Activated B cell treated with CpG ODN at 0.5 μM for 24 hours (primary cell): ENCODE measurements around the gene HCRTR1. TPM values are rescaled to one million over a fixed set of nuclear protein-coding genes. Genes with fewer than 3 reads are reported as not detected.

Experiments used
- ATAC-seq: fragments of 200-7000 bp; cut with Tn5 transposase; one replicate; pipeline ENCODE4 v1.10.0; 2021; ENCODE audit warnings: low read depth, mild to moderate bottlenecking, moderate library complexity
- CTCF ChIA-PET: fragments of 350-600 bp; sonication (Branson Sonifier 250); formaldehyde crosslinking; loops from one replicate; lab custom pipeline; 2021; ENCODE audit warnings: antibody characterized with exemption; lab: Charles Lee
- POLR2A ChIA-PET: fragments of 350-600 bp; sonication (Branson Sonifier 250); formaldehyde crosslinking; loops from one replicate; lab custom pipeline; 2021; ENCODE audit warnings: antibody characterized with exemption; lab: Charles Lee
- DNase-seq: peaks from one replicate; pipeline ENCODE4 v3.0.0; 2022
- H3K27ac Mint-ChIP-seq: one replicate; pipeline ENCODE4 v1.8.0; 2020; ENCODE audit warnings: mixed read lengths
- H3K27me3 Mint-ChIP-seq: one replicate; pipeline ENCODE4 v1.8.0; 2021; ENCODE audit warnings: mixed read lengths
- H3K36me3 Mint-ChIP-seq: one replicate; pipeline ENCODE4 v1.8.0; 2021; ENCODE audit warnings: low read depth, mixed read lengths
- H3K4me1 Mint-ChIP-seq: one replicate; pipeline ENCODE4 v1.8.0; 2021; ENCODE audit warnings: mixed read lengths
- H3K4me3 Mint-ChIP-seq: one replicate; pipeline ENCODE4 v1.8.0; 2020; ENCODE audit warnings: mild to moderate bottlenecking, mixed read lengths
- H3K9me3 Mint-ChIP-seq: one replicate; pipeline ENCODE4 v1.8.0; 2020; ENCODE audit warnings: mixed read lengths
- intact Hi-C: fragments of 100-400 bp; cut with micrococcal nuclease; formaldehyde crosslinking; loops from one replicate; pipeline ENCODE4 v1.15.1; 2024
- total RNA-seq: library from RNA; stranded (reverse); gene quantifications from 2 replicates; pipeline ENCODE4 v1.2.3, GENCODE V29; 2022
- TF ChIP-seq, protein P1 (sequence below): fragments of 200-600 bp; IDR thresholded peaks from one replicate; pipeline ENCODE4 v1.8.0; 2022; ENCODE audit warnings: antibody characterized with exemption, mild to moderate bottlenecking

HCRTR1 gene
- total RNA-seq, 1 donor from 2014 or later = not detected

DNA sequence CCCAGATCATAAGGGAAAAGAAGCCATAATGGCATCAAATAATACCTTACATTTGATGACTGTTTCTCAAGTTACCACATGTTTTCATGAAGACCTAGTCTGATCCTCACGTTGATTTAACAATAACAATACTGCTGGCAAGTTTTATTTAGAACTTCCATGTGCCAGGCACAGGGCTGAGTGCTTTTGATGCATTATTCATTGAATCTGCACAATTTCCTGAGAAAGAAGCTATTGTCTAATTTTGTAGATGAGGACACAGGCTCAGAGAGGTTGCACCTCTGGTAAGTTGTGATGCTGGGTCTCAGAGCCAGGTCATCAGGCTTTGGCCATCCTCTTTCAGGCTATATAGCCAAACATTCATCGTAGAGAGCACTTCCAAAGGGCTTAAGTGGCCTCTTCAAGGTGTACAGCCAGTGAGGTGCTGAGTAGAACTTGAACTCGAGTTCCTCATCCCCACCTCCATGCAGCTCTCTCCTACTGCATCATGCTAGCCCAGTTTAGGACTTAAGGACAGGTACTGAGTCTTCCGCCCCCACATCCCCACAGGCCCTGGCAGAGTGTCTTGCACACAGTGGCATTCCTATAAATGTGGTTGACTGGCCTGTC, 35.5 kb downstream of the HCRTR1 start:
- CTCF ChIA-PET = no interaction called here
- Mint-ChIP-seq H3K4me1 (no peaks in the 10 kb centered on the region), H3K27ac (no peak overlapping the region), H3K9me3 (no peaks in the 10 kb centered on the region), H3K4me3 (no peak overlapping the region), H3K27me3 (peaks cover 5% of the 10 kb centered on the region), H3K36me3 (no peaks in the 10 kb centered on the region)
- intact Hi-C loops = no loop called here
- ATAC-seq (no peak), DNase-seq (no peak)
- POLR2A ChIA-PET = no interaction called here
- TF ChIP-seq, protein P1, sequence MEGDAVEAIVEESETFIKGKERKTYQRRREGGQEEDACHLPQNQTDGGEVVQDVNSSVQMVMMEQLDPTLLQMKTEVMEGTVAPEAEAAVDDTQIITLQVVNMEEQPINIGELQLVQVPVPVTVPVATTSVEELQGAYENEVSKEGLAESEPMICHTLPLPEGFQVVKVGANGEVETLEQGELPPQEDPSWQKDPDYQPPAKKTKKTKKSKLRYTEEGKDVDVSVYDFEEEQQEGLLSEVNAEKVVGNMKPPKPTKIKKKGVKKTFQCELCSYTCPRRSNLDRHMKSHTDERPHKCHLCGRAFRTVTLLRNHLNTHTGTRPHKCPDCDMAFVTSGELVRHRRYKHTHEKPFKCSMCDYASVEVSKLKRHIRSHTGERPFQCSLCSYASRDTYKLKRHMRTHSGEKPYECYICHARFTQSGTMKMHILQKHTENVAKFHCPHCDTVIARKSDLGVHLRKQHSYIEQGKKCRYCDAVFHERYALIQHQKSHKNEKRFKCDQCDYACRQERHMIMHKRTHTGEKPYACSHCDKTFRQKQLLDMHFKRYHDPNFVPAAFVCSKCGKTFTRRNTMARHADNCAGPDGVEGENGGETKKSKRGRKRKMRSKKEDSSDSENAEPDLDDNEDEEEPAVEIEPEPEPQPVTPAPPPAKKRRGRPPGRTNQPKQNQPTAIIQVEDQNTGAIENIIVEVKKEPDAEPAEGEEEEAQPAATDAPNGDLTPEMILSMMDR = no peak

DNA sequence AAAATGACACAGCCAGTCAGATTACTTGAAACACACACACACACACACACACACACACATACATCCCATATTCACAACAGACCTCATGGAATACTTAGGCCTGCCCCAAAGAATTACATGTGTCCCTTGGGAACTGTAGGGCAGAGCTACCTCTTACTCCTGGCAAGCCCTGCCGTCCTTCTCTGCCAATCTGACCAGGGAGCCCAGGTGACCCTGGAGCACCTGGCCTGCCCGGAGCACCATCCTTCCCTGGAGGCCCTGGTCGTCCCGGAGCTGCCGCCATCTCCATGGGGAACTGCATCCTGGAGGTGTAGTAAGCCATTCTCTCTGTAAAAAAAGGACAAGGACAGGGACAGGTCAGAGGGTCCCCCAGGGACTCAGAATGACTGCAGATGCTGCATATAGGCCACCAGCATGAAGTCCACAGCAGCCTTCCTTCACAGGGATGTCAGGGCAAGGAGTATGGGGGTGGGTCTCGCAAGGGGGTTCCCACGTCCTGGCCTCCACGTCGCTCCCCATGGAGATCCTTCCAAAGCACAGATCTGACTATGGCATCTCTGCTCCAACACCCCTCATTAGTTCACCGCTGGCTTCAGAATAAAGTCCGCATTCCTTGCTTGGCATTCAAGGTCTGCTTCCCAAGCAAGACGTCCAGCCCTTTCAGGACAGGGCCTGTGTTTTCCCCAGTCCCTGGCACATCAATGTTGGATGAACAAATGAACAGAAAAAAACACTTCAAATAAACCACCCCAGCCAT, 36.4 kb downstream of the HCRTR1 start:
- TF ChIP-seq, protein P1 = no peak
- intact Hi-C loops = no loop called here
- no peak overlapping the region for H3K4me3 Mint-ChIP-seq
- no peak for DNase-seq
- ChIA-PET CTCF (no interaction called here), POLR2A (interaction anchor here (0.7 kb wide), 2 partner anchors 351 to 1423 kb away, joined by 5 read pairs; no protein-coding TSS in a partner anchor)
- H3K9me3 Mint-ChIP-seq = no peaks in the 10 kb centered on the region
- no peaks in the 10 kb centered on the region for H3K36me3 Mint-ChIP-seq
- peaks cover 6% of the 10 kb centered on the region for H3K27me3 Mint-ChIP-seq
- H3K27ac Mint-ChIP-seq = no peak overlapping the region
- H3K4me1 Mint-ChIP-seq = no peaks in the 10 kb centered on the region
- ATAC-seq = no peak

DNA sequence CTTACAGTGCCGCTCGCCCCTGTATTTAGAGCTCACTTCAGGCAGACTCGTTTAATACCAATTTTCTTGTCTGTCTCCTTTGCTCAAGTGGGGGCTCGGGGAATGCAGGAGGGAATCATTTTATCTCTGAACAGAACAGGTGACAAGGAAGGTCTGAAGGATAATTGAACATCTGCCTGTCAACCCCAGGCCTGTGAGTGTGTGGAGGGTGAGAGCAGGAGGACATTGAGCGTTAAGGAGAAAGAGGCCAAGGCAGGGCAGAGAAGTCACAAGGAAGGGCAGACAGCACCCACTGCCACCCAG, 36.9 kb downstream of the HCRTR1 start:
- H3K4me3 Mint-ChIP-seq = no peak overlapping the region
- intact Hi-C loops = no loop called here
- no peak overlapping the region for H3K27ac Mint-ChIP-seq
- H3K4me1 Mint-ChIP-seq = no peaks in the 10 kb centered on the region
- ChIA-PET POLR2A (interaction anchor here (0.7 kb wide), 1 partner anchor 1422 kb away, joined by 5 read pairs; no protein-coding TSS in a partner anchor), CTCF (no interaction called here)
- TF ChIP-seq, protein P1 = no peak
- H3K27me3 Mint-ChIP-seq = peaks cover 6% of the 10 kb centered on the region
- DNase-seq (no peak), ATAC-seq (no peak)
- no peaks in the 10 kb centered on the region for H3K36me3 Mint-ChIP-seq
- H3K9me3 Mint-ChIP-seq = no peaks in the 10 kb centered on the region

DNA sequence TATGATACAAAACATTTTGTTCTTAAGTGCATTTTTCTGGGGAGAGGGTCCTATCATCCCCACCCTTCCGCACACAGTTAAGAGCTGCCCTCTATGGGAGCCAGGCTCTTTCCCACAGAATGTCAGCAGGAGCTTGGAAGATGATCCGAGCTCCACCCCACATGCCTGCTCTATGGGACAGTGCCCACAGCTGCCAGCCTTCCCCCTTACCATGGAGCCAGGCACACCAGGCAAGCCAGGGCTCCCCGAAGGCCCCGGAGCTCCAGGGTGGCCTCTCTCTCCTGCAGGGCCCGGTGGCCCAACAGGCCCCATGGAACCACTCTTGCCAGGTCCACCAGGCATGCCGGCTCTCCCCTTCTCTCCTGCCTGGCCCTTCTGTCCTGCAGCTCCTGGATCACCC, 37.6 kb downstream of the HCRTR1 start:
- H3K9me3 Mint-ChIP-seq = no peaks in the 10 kb centered on the region
- TF ChIP-seq, protein P1 = no peak
- CTCF ChIA-PET = no interaction called here
- ATAC-seq (no peak), DNase-seq (no peak)
- H3K4me3 Mint-ChIP-seq = no peak overlapping the region
- no peaks in the 10 kb centered on the region for H3K36me3 Mint-ChIP-seq
- POLR2A ChIA-PET = no interaction called here
- peaks cover 6% of the 10 kb centered on the region for H3K27me3 Mint-ChIP-seq
- intact Hi-C loops = no loop called here
- no peaks in the 10 kb centered on the region for H3K4me1 Mint-ChIP-seq
- H3K27ac Mint-ChIP-seq = no peak overlapping the region

DNA sequence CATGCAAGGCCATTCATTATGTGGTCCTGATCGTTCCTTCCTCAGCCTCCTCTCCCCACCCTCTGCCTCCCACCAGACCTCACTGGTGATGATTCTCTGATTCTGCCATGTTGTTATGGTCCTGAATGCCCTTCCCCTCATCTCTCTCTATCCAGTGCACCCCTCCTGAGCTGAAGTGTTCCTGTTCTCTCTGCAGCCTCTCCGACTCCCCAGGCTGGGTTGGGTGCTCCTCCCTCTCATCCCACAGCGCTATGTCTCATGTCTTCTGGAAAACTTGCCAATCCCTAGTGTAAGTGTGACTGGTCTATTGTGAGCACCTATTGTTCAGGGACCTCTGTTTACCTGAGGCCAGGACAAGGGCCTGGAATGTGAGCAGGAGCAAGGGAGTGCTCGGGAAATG, 38.3 kb downstream of the HCRTR1 start:
- POLR2A ChIA-PET = no interaction called here
- no peaks in the 10 kb centered on the region for H3K4me1 Mint-ChIP-seq
- DNase-seq (no peak), ATAC-seq (no peak)
- peaks cover 6% of the 10 kb centered on the region for H3K27me3 Mint-ChIP-seq
- TF ChIP-seq, protein P1 = no peak
- no peaks in the 10 kb centered on the region for H3K9me3 Mint-ChIP-seq
- intact Hi-C loops = no loop called here
- H3K4me3 Mint-ChIP-seq = no peak overlapping the region
- H3K36me3 Mint-ChIP-seq = no peaks in the 10 kb centered on the region
- CTCF ChIA-PET = no interaction called here
- no peak overlapping the region for H3K27ac Mint-ChIP-seq
